ENCODE results near the gene PPP4R4.

The PPP4R4 gene

GRCh38 chr14:94172545-94172944 lies 1.6 kb upstream of the PPP4R4 start:
- no peaks in the 10 kb centered on the region for H3K36me3 ChIP-seq (ENCODE audit: control insufficient read depth, insufficient read depth, low read length)
- H3K4me1 ChIP-seq (ENCODE audit: control insufficient read depth, insufficient read depth, low read length), result no peaks in the 10 kb centered on the region
- H3K9me3 ChIP-seq (ENCODE audit: control insufficient read depth, low read length), result no peaks in the 10 kb centered on the region
- H3K27me3 ChIP-seq (ENCODE audit: control insufficient read depth, insufficient read depth, low read length), result peaks cover 49% of the 10 kb centered on the region
- no peak overlapping the region for H3K4me3 ChIP-seq (ENCODE audit: low read length)
- no peak overlapping the region for H3K9ac ChIP-seq (ENCODE audit: low read length)

- Histone ChIP-seq H3K9me3 (ENCODE audit: control insufficient read depth, low read length) (no peaks in the 10 kb centered on the region), H3K27me3 (ENCODE audit: control insufficient read depth, insufficient read depth, low read length) (peaks cover 53% of the 10 kb centered on the region), H3K36me3 (ENCODE audit: control insufficient read depth, insufficient read depth, low read length) (no peaks in the 10 kb centered on the region), H3K4me3 (ENCODE audit: low read length) (no peak overlapping the region), H3K4me1 (ENCODE audit: control insufficient read depth, insufficient read depth, low read length) (no peaks in the 10 kb centered on the region), H3K9ac (ENCODE audit: low read length) (no peak overlapping the region)
These were observed 644 bp upstream of the PPP4R4 start for GRCh38 chr14:94173471-94173884.

GRCh38 chr14:94174604-94175010 lies 485 bp downstream of the PPP4R4 start:
- no peaks in the 10 kb centered on the region for H3K9me3 ChIP-seq (ENCODE audit: control insufficient read depth, low read length)
- H3K4me3 ChIP-seq (ENCODE audit: low read length), result no peak overlapping the region
- no peak overlapping the region for H3K9ac ChIP-seq (ENCODE audit: low read length)
- no peaks in the 10 kb centered on the region for H3K36me3 ChIP-seq (ENCODE audit: control insufficient read depth, insufficient read depth, low read length)
- H3K4me1 ChIP-seq (ENCODE audit: control insufficient read depth, insufficient read depth, low read length), result no peaks in the 10 kb centered on the region
- peaks cover 53% of the 10 kb centered on the region for H3K27me3 ChIP-seq (ENCODE audit: control insufficient read depth, insufficient read depth, low read length)

- H3K9ac ChIP-seq (ENCODE audit: low read length), result no peak overlapping the region
- no peaks in the 10 kb centered on the region for H3K4me1 ChIP-seq (ENCODE audit: control insufficient read depth, insufficient read depth, low read length)
- peaks cover 53% of the 10 kb centered on the region for H3K27me3 ChIP-seq (ENCODE audit: control insufficient read depth, insufficient read depth, low read length)
- H3K4me3 ChIP-seq (ENCODE audit: low read length), result no peak overlapping the region
- no peaks in the 10 kb centered on the region for H3K9me3 ChIP-seq (ENCODE audit: control insufficient read depth, low read length)
- no peaks in the 10 kb centered on the region for H3K36me3 ChIP-seq (ENCODE audit: control insufficient read depth, insufficient read depth, low read length)
These were observed 1.1 kb downstream of the PPP4R4 start for GRCh38 chr14:94175011-94175745.

- no peaks in the 10 kb centered on the region for H3K9me3 ChIP-seq (ENCODE audit: control insufficient read depth, low read length)
- H3K4me1 ChIP-seq (ENCODE audit: control insufficient read depth, insufficient read depth, low read length), result no peaks in the 10 kb centered on the region
- H3K36me3 ChIP-seq (ENCODE audit: control insufficient read depth, insufficient read depth, low read length), result no peaks in the 10 kb centered on the region
- no peak overlapping the region for H3K9ac ChIP-seq (ENCODE audit: low read length)
- H3K4me3 ChIP-seq (ENCODE audit: low read length), result no peak overlapping the region
- H3K27me3 ChIP-seq (ENCODE audit: control insufficient read depth, insufficient read depth, low read length), result peaks cover 53% of the 10 kb centered on the region
These were observed 1.6 kb downstream of the PPP4R4 start for GRCh38 chr14:94175747-94176146.

GRCh38 chr14:94176808-94177207 lies 2.7 kb downstream of the PPP4R4 start:
- Histone ChIP-seq H3K4me3 (ENCODE audit: low read length) (no peak overlapping the region), H3K36me3 (ENCODE audit: control insufficient read depth, insufficient read depth, low read length) (no peaks in the 10 kb centered on the region), H3K4me1 (ENCODE audit: control insufficient read depth, insufficient read depth, low read length) (no peaks in the 10 kb centered on the region), H3K27me3 (ENCODE audit: control insufficient read depth, insufficient read depth, low read length) (peaks cover 46% of the 10 kb centered on the region), H3K9ac (ENCODE audit: low read length) (no peak overlapping the region), H3K9me3 (ENCODE audit: control insufficient read depth, low read length) (no peaks in the 10 kb centered on the region)

- Histone ChIP-seq H3K27me3 (ENCODE audit: control insufficient read depth, insufficient read depth, low read length) (peaks cover 42% of the 10 kb centered on the region), H3K9ac (ENCODE audit: low read length) (no peak overlapping the region), H3K36me3 (ENCODE audit: control insufficient read depth, insufficient read depth, low read length) (no peaks in the 10 kb centered on the region), H3K4me1 (ENCODE audit: control insufficient read depth, insufficient read depth, low read length) (no peaks in the 10 kb centered on the region), H3K9me3 (ENCODE audit: control insufficient read depth, low read length) (no peaks in the 10 kb centered on the region), H3K4me3 (ENCODE audit: low read length) (no peak overlapping the region)
These were observed 3.7 kb downstream of the PPP4R4 start for GRCh38 chr14:94177806-94178205.

GRCh38 chr14:94179244-94179643 lies 5.1 kb downstream of the PPP4R4 start:
- H3K36me3 ChIP-seq (ENCODE audit: control insufficient read depth, insufficient read depth, low read length), result no peaks in the 10 kb centered on the region
- no peak overlapping the region for H3K4me3 ChIP-seq (ENCODE audit: low read length)
- peaks cover 36% of the 10 kb centered on the region for H3K27me3 ChIP-seq (ENCODE audit: control insufficient read depth, insufficient read depth, low read length)
- H3K9me3 ChIP-seq (ENCODE audit: control insufficient read depth, low read length), result no peaks in the 10 kb centered on the region
- no peaks in the 10 kb centered on the region for H3K4me1 ChIP-seq (ENCODE audit: control insufficient read depth, insufficient read depth, low read length)
- no peak overlapping the region for H3K9ac ChIP-seq (ENCODE audit: low read length)

- no peak overlapping the region for H3K9ac ChIP-seq (ENCODE audit: low read length)
- H3K4me3 ChIP-seq (ENCODE audit: low read length), result no peak overlapping the region
These were observed 6.6 kb downstream of the PPP4R4 start for GRCh38 chr14:94180655-94181271.

GRCh38 chr14:94181835-94182234 lies 7.7 kb downstream of the PPP4R4 start:
- Histone ChIP-seq H3K9ac (ENCODE audit: low read length) (no peak overlapping the region), H3K9me3 (ENCODE audit: control insufficient read depth, low read length) (no peaks in the 10 kb centered on the region), H3K4me3 (ENCODE audit: low read length) (no peak overlapping the region), H3K4me1 (ENCODE audit: control insufficient read depth, insufficient read depth, low read length) (no peaks in the 10 kb centered on the region), H3K36me3 (ENCODE audit: control insufficient read depth, insufficient read depth, low read length) (no peaks in the 10 kb centered on the region), H3K27me3 (ENCODE audit: control insufficient read depth, insufficient read depth, low read length) (peaks cover 12% of the 10 kb centered on the region)

More at GRCh38 chr14:94180655-94181271, 6.6 kb downstream of the PPP4R4 start:
- H3K9me3 ChIP-seq (ENCODE audit: control insufficient read depth, low read length), result no peaks in the 10 kb centered on the region
- H3K36me3 ChIP-seq (ENCODE audit: control insufficient read depth, insufficient read depth, low read length), result no peaks in the 10 kb centered on the region
- peaks cover 22% of the 10 kb centered on the region for H3K27me3 ChIP-seq (ENCODE audit: control insufficient read depth, insufficient read depth, low read length)
- no peaks in the 10 kb centered on the region for H3K4me1 ChIP-seq (ENCODE audit: control insufficient read depth, insufficient read depth, low read length)

- Histone ChIP-seq H3K4me3 (ENCODE audit: low read length) (no peak overlapping the region), H3K9ac (ENCODE audit: low read length) (no peak overlapping the region), H3K9me3 (ENCODE audit: control insufficient read depth, low read length) (no peaks in the 10 kb centered on the region), H3K27me3 (ENCODE audit: control insufficient read depth, insufficient read depth, low read length) (no peaks in the 10 kb centered on the region), H3K4me1 (ENCODE audit: control insufficient read depth, insufficient read depth, low read length) (no peaks in the 10 kb centered on the region), H3K36me3 (ENCODE audit: control insufficient read depth, insufficient read depth, low read length) (no peaks in the 10 kb centered on the region)
These were observed 18.4 kb downstream of the PPP4R4 start for GRCh38 chr14:94192536-94192935.

- Histone ChIP-seq H3K4me3 (ENCODE audit: low read length) (no peak overlapping the region), H3K4me1 (ENCODE audit: control insufficient read depth, insufficient read depth, low read length) (no peaks in the 10 kb centered on the region), H3K9ac (ENCODE audit: low read length) (no peak overlapping the region)
These were observed 19.7 kb downstream of the PPP4R4 start for GRCh38 chr14:94193776-94194175.

More at GRCh38 chr14:94193776-94194175, 19.7 kb downstream of the PPP4R4 start:
- Histone ChIP-seq H3K27me3 (ENCODE audit: control insufficient read depth, insufficient read depth, low read length) (no peaks in the 10 kb centered on the region), H3K36me3 (ENCODE audit: control insufficient read depth, insufficient read depth, low read length) (no peaks in the 10 kb centered on the region), H3K9me3 (ENCODE audit: control insufficient read depth, low read length) (no peaks in the 10 kb centered on the region)

Measured in mucosa of stomach (tissue), 1 donor.